ENCODE data around the gene KCNMA1. TPM values are rescaled to one million over a fixed set of nuclear protein-coding genes. Genes with fewer than 3 reads are reported as not detected.

KCNMA1 gene
- total RNA-seq, 1 donor from 2014 or later: not detected

- H3K4me3 Mint-ChIP-seq: no peak overlapping the region
- H3K27ac Mint-ChIP-seq: no peak overlapping the region
- no peaks in the 10 kb centered on the region for H3K27me3 Mint-ChIP-seq
- no peaks in the 10 kb centered on the region for H3K9me3 Mint-ChIP-seq
- no peak for DNase-seq
- intact Hi-C loops (cut with micrococcal nuclease): no loop called here
- H3K4me1 Mint-ChIP-seq: no peaks in the 10 kb centered on the region
- H3K36me3 Mint-ChIP-seq (ENCODE audit: low read depth): no peaks in the 10 kb centered on the region
Observed at GRCh38 chr10:76871697-76872295, 765.8 kb downstream of the KCNMA1 start.

- intact Hi-C loops (cut with micrococcal nuclease): no loop called here
- Mint-ChIP-seq H3K4me3 (no peak overlapping the region), H3K36me3 (ENCODE audit: low read depth) (no peaks in the 10 kb centered on the region), H3K9me3 (no peaks in the 10 kb centered on the region), H3K27me3 (no peaks in the 10 kb centered on the region), H3K27ac (no peak overlapping the region), H3K4me1 (no peaks in the 10 kb centered on the region)
- DNase-seq: no peak
Observed at GRCh38 chr10:76869931-76870330, 767.7 kb downstream of the KCNMA1 start.

GRCh38 chr10:76868098-76868977, 769.3 kb downstream of the KCNMA1 start:
- H3K4me3 Mint-ChIP-seq: no peak overlapping the region
- no peaks in the 10 kb centered on the region for H3K36me3 Mint-ChIP-seq (ENCODE audit: low read depth)
- H3K4me1 Mint-ChIP-seq: no peaks in the 10 kb centered on the region
- H3K27ac Mint-ChIP-seq: no peak overlapping the region
- H3K27me3 Mint-ChIP-seq: no peaks in the 10 kb centered on the region
- intact Hi-C loops (cut with micrococcal nuclease): no loop called here
- no peaks in the 10 kb centered on the region for H3K9me3 Mint-ChIP-seq
- no peak for DNase-seq

- no peaks in the 10 kb centered on the region for H3K27me3 Mint-ChIP-seq
- no peak overlapping the region for H3K27ac Mint-ChIP-seq
- H3K9me3 Mint-ChIP-seq: no peaks in the 10 kb centered on the region
Observed at GRCh38 chr10:76866841-76867586, 770.6 kb downstream of the KCNMA1 start.

GRCh38 chr10:76864922-76865321, 772.7 kb downstream of the KCNMA1 start:
- Mint-ChIP-seq H3K4me1 (no peaks in the 10 kb centered on the region), H3K4me3 (no peak overlapping the region), H3K27me3 (no peaks in the 10 kb centered on the region), H3K27ac (no peak overlapping the region), H3K9me3 (no peaks in the 10 kb centered on the region), H3K36me3 (ENCODE audit: low read depth) (no peaks in the 10 kb centered on the region)
- DNase-seq: no peak
- intact Hi-C loops (cut with micrococcal nuclease): no loop called here

More at GRCh38 chr10:76866841-76867586, 770.6 kb downstream of the KCNMA1 start:
- Mint-ChIP-seq H3K4me3 (no peak overlapping the region), H3K4me1 (no peaks in the 10 kb centered on the region), H3K36me3 (ENCODE audit: low read depth) (no peaks in the 10 kb centered on the region)
- intact Hi-C loops (cut with micrococcal nuclease): no loop called here
- no peak for DNase-seq

- intact Hi-C loops (cut with micrococcal nuclease): no loop called here
Observed at GRCh38 chr10:76858721-76859120, 778.9 kb downstream of the KCNMA1 start.

GRCh38 chr10:76840802-76841201, 796.8 kb downstream of the KCNMA1 start:
- Mint-ChIP-seq H3K36me3 (ENCODE audit: low read depth) (no peaks in the 10 kb centered on the region), H3K27ac (no peak overlapping the region), H3K27me3 (no peaks in the 10 kb centered on the region), H3K4me1 (no peaks in the 10 kb centered on the region), H3K4me3 (no peak overlapping the region), H3K9me3 (no peaks in the 10 kb centered on the region)
- intact Hi-C loops (cut with micrococcal nuclease): no loop called here
- no peak for DNase-seq

More at GRCh38 chr10:76858721-76859120, 778.9 kb downstream of the KCNMA1 start:
- Mint-ChIP-seq H3K36me3 (ENCODE audit: low read depth) (no peaks in the 10 kb centered on the region), H3K27ac (no peak overlapping the region), H3K4me1 (no peaks in the 10 kb centered on the region), H3K9me3 (no peaks in the 10 kb centered on the region), H3K4me3 (no peak overlapping the region), H3K27me3 (no peaks in the 10 kb centered on the region)
- DNase-seq: no peak

- DNase-seq: no peak
- no peaks in the 10 kb centered on the region for H3K27me3 Mint-ChIP-seq
- no peaks in the 10 kb centered on the region for H3K36me3 Mint-ChIP-seq (ENCODE audit: low read depth)
- H3K4me1 Mint-ChIP-seq: no peaks in the 10 kb centered on the region
- no peaks in the 10 kb centered on the region for H3K9me3 Mint-ChIP-seq
- no peak overlapping the region for H3K4me3 Mint-ChIP-seq
- intact Hi-C loops (cut with micrococcal nuclease): no loop called here
- H3K27ac Mint-ChIP-seq: no peak overlapping the region
Observed at GRCh38 chr10:76839276-76839675, 798.3 kb downstream of the KCNMA1 start.

GRCh38 chr10:76830218-76830617, 807.4 kb downstream of the KCNMA1 start:
- no peaks in the 10 kb centered on the region for H3K27me3 Mint-ChIP-seq
- H3K27ac Mint-ChIP-seq: no peak overlapping the region
- no peak for DNase-seq
- H3K36me3 Mint-ChIP-seq (ENCODE audit: low read depth): no peaks in the 10 kb centered on the region
- no peaks in the 10 kb centered on the region for H3K4me1 Mint-ChIP-seq
- H3K9me3 Mint-ChIP-seq: peaks cover 8% of the 10 kb centered on the region
- intact Hi-C loops (cut with micrococcal nuclease): no loop called here
- H3K4me3 Mint-ChIP-seq: no peak overlapping the region

- H3K9me3 Mint-ChIP-seq: peaks cover 8% of the 10 kb centered on the region
- no peaks in the 10 kb centered on the region for H3K4me1 Mint-ChIP-seq
- H3K27ac Mint-ChIP-seq: no peak overlapping the region
- DNase-seq: no peak
- H3K36me3 Mint-ChIP-seq (ENCODE audit: low read depth): no peaks in the 10 kb centered on the region
- intact Hi-C loops (cut with micrococcal nuclease): no loop called here
- H3K4me3 Mint-ChIP-seq: no peak overlapping the region
- no peaks in the 10 kb centered on the region for H3K27me3 Mint-ChIP-seq
Observed at GRCh38 chr10:76829724-76830123, 807.9 kb downstream of the KCNMA1 start.
